Measurements from ENCODE around the gene UPF1.

DNA sequence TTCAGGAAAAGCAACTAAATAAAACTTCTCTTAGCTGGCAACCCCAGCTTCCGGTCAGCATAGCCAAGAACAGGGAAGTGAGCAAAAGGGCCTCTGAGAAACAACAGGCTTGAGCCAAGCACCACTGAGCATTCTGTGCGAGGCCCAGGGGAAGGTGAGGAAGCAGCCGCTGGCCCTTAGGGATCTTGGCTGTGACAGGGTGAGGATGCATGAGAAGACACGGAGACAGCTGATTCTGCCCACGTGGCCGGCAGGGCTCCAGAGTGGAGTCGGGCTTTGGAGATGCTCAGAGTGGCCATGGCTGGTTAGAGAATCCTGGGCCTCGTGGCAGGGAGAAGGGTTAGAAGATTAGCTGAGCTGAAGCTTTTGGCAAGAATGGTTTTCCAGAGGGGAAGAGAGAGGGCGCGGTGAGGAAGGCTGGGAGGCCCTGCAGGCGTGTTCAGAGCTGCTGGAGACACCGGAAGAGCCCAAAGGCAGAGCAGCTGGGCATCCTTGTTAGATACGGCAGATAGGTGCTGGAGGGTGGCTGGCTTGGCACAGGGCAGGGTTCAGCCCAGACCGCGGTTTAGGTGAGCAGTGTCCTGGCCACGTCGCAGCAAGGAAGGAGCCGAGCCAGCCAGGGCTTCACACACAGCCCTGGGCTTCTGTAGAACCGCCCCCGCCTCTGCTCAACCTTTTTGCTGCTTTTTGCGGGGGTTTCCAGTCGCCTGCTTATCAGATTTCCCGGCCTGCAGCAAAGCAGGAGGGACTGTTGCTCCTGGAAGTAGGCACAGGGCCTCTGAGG is 17.3 kb downstream of the UPF1 start:
- peak; percentile 79 for TF ChIP-seq GATA2 (IDR thresholded peaks at IDR 0.05; ENCODE audit: low read depth, low read length)
- no peak for TF ChIP-seq GATA3 (IDR thresholded peaks at IDR 0.05; ENCODE audit: low read depth, low read length)
